ENCODE measurements around the gene RPL13.

DNA sequence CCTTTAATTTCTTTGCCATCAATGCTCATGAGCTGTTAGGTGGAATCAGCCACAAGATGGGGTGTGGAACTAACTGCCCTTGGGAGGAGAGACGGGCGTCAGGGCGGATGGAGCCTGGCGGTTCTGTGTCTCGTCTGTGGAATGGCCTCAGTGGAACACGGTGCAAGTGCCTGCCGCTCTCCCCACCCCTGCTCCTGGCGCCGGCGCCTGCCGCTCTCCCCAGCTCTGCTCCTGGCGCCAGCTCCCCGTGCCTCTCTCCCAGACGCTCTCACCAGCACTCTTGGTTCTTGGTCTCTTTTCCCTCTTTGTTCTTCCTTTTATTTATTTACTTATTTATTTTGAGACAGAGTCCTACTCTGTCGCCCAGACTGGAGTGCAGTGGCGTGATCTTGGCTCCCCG, 13.2 kb upstream of the RPL13 start:
- no peak for TF ChIP-seq POLR2A (IDR thresholded peaks at IDR 0.05)
- TF ChIP-seq, protein P1, sequence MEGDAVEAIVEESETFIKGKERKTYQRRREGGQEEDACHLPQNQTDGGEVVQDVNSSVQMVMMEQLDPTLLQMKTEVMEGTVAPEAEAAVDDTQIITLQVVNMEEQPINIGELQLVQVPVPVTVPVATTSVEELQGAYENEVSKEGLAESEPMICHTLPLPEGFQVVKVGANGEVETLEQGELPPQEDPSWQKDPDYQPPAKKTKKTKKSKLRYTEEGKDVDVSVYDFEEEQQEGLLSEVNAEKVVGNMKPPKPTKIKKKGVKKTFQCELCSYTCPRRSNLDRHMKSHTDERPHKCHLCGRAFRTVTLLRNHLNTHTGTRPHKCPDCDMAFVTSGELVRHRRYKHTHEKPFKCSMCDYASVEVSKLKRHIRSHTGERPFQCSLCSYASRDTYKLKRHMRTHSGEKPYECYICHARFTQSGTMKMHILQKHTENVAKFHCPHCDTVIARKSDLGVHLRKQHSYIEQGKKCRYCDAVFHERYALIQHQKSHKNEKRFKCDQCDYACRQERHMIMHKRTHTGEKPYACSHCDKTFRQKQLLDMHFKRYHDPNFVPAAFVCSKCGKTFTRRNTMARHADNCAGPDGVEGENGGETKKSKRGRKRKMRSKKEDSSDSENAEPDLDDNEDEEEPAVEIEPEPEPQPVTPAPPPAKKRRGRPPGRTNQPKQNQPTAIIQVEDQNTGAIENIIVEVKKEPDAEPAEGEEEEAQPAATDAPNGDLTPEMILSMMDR (IDR thresholded peaks at IDR 0.05) = no peak

Measured in uterus (tissue), 2 donors.